GM11168 (cell line): Measurements from ENCODE around the gene ZNF608.

Experiments
- in situ Hi-C: fragments of 300-500 bp; cut with MboI; formaldehyde crosslinking; loops from one replicate; pipeline ENCODE4 v1.12.0; 2022; ENCODE audit warnings: low sequenced_read_pairs; ENCODE audit not compliant: unreplicated experiment

Gene ZNF608

DNA sequence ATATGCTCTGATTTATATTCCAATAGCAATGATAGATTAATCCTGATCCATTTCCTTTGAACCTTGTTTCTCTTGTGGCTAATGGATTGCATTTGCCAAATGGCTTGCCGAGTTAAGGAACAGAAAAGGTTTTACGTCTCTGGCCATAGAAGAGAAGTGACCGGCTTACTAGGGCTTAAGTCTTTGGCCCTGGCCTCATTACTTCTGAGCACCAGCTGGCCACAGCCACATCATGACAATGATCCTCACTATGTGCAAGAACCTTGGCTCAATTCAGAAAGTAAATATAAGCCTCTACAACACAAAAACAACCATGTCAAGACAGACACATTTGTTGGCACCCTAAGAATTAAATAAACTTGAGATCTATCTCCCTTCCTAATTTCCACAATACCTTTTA lies 46.1 kb downstream of the ZNF608 start:
- in situ Hi-C loops, result no loop called here

DNA sequence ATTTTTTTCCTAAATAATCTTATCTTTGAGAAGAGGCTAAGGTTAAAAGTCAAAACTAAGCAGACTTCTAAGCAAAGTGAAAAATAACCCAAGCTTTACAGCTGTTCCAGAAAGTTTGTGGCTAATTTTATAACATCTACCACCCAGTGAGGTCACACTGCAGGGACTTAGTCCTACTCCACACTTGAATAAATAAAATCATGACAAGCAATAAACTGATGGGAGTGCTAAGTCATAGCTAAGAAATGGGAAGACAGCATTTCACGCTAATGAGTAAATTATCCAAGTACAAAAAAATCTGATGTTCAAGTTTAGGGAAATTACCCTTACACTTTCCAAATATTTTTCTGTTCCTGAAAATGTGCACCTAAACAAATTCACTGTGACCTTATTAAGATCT lies 47.7 kb downstream of the ZNF608 start:
- in situ Hi-C loops, result no loop called here

DNA sequence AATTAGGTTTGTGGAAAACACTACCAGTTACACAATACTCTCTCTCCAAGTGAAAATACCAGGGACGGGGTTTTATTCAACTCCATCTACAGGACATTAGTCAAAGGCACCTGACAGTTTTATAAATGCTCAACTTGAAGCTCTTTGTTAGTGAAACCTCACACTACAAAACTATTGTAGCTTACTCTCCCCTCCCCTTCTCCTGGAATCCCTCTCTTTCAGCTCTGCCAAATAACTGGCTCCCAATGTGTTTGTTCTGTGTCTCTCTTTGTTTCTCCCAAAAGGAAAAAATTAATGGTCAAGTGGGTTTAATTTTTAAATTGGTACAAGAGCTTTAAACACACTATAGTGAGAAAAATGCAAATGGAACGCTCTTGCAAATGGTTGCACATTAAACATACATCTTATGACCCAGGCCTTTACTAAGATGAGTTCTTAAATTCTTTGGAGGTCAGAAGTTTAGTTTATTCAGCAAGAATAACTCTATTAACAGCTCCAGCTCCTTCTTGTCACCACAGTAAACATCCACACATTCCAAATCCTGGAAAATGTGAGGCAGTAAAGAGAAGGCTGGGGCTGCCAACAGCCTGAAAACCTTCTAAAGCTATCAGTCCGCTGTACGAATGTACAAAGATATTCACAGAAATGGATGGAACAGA lies 48.4 kb downstream of the ZNF608 start:
- in situ Hi-C loops, result no loop called here

DNA sequence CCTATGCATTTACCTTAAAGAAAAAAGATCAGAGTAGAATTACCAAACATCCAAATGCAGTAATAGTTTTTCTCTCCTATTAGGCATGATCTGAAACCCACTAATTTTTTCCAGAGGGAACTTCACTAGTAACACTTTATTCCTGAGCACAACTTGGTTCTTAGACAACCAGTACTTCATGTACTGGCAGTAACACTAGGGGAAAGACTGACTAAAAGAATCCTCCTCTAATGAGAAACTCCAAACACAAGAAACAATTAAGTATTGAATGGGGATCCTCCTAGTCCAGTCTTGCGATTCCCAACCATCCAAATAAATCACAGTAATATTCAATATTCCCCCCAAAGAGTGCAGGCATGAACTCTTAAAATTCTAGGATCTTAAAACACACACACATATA lies 48.9 kb downstream of the ZNF608 start:
- in situ Hi-C loops, result no loop called here

DNA sequence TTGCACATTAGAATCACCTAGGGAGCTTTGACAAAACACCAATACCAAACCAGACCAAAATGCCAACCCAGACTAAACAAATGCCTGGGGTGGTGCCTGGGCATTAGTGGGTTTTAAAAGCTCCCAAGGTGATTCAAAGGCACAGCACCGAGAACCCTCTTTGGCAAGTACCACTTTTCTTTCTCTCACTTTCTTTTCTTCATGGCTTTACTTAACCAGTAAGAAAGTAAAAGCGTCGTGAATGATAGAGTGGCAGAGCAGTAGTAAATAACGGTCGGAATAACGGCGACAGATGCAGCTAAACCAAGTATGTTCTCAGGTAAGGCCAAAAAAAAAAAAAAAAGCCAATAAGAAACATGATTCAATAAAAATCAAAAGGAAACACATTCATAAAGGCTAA lies 49.5 kb downstream of the ZNF608 start:
- in situ Hi-C loops, result no loop called here
